HG03280 (cell line): ENCODE measurements around the gene IFT122.
A peak's percentile ranks its signal among the peaks of the same experiment; 100 is the strongest.
"Not testable (repeated sequence)": the region's sequence is repeated elsewhere in the genome, so short reads cannot be mapped to it uniquely, and the experiment has no call there.

Experiments
- ATAC-seq: cut with Tn5 transposase; IDR thresholded peaks from one replicate; pipeline ENCODE4 v1.9.1; 2021; ENCODE audit warnings: mild to moderate bottlenecking, moderate library complexity; ENCODE audit not compliant: unreplicated experiment

IFT122 gene

GRCh38 chr3:129473067-129473768 is 33.2 kb downstream of the IFT122 start:
- ATAC-seq: no peak

GRCh38 chr3:129473769-129474152 is 33.7 kb downstream of the IFT122 start:
- no peak for ATAC-seq

- no peak for ATAC-seq
These were observed 35.2 kb downstream of the IFT122 start for GRCh38 chr3:129474984-129475804.

- ATAC-seq: no peak
These were observed 35.8 kb downstream of the IFT122 start for GRCh38 chr3:129475863-129476262.

- no peak for ATAC-seq
These were observed 36.6 kb downstream of the IFT122 start for GRCh38 chr3:129476586-129476985.

GRCh38 chr3:129481225-129481765 is 41.3 kb downstream of the IFT122 start:
- ATAC-seq: not testable (repeated sequence)

- ATAC-seq: no peak
These were observed 41.8 kb downstream of the IFT122 start for GRCh38 chr3:129481766-129482332.

GRCh38 chr3:129482721-129483120 is 42.7 kb downstream of the IFT122 start:
- ATAC-seq: no peak

GRCh38 chr3:129483870-129484269 is 43.8 kb downstream of the IFT122 start:
- ATAC-seq: no peak

- not testable (repeated sequence) for ATAC-seq
These were observed 45.1 kb downstream of the IFT122 start for GRCh38 chr3:129485146-129485545.

- ATAC-seq: peak; percentile 56
These were observed 46.0 kb downstream of the IFT122 start for GRCh38 chr3:129485721-129486663.

- no peak for ATAC-seq
These were observed 46.6 kb downstream of the IFT122 start for GRCh38 chr3:129486664-129487035.

- no peak for ATAC-seq
These were observed 47.3 kb downstream of the IFT122 start for GRCh38 chr3:129487183-129487867.

- not testable (repeated sequence) for ATAC-seq
These were observed 47.9 kb downstream of the IFT122 start for GRCh38 chr3:129487868-129488335.

GRCh38 chr3:129489258-129489657 is 49.2 kb downstream of the IFT122 start:
- not testable (repeated sequence) for ATAC-seq

GRCh38 chr3:129490273-129490675 is 50.2 kb downstream of the IFT122 start:
- peak; percentile 67 for ATAC-seq

- not testable (repeated sequence) for ATAC-seq
These were observed 51.1 kb downstream of the IFT122 start for GRCh38 chr3:129491077-129491476.

GRCh38 chr3:129491794-129492193 is 51.8 kb downstream of the IFT122 start:
- ATAC-seq: no peak

- ATAC-seq: no peak
These were observed 52.7 kb downstream of the IFT122 start for GRCh38 chr3:129492691-129493090.

- no peak for ATAC-seq
These were observed 53.2 kb downstream of the IFT122 start for GRCh38 chr3:129493206-129493605.
